ENCODE results near the gene DIP2C. TPM values are rescaled to one million over a fixed set of nuclear protein-coding genes. Genes with fewer than 3 reads are reported as not detected.
A peak's percentile ranks its signal among the peaks of the same experiment; 100 is the strongest.

The DIP2C gene
- total RNA-seq, 1 donor from 2014 or later: 23.1 TPM

- peaks cover 11% of the 10 kb centered on the region for H3K36me3 Mint-ChIP-seq
- no peaks in the 10 kb centered on the region for H3K27me3 Mint-ChIP-seq
- no peak for TF ChIP-seq CTCF (conservative IDR thresholded peaks at IDR 0.05)
- no peaks in the 10 kb centered on the region for H3K9me3 Mint-ChIP-seq
- DNase-seq (ENCODE audit: extremely low spot score, unreplicated experiment): no peak
- H3K4me3 Mint-ChIP-seq: no peak overlapping the region
- H3K4me1 Mint-ChIP-seq (ENCODE audit: unreplicated experiment): peaks cover 6% of the 10 kb centered on the region
- H3K27ac Mint-ChIP-seq: peak overlapping the region; percentile 31
These were observed 351.1 kb downstream of the DIP2C start for GRCh38 chr10:338171-339037.

GRCh38 chr10:336247-336646 is 353.2 kb downstream of the DIP2C start:
- no peak overlapping the region for H3K4me3 Mint-ChIP-seq
- no peak for TF ChIP-seq CTCF (conservative IDR thresholded peaks at IDR 0.05)

GRCh38 chr10:335151-335800 is 354.2 kb downstream of the DIP2C start:
- Mint-ChIP-seq H3K36me3 (peaks cover 16% of the 10 kb centered on the region), H3K4me3 (no peak overlapping the region), H3K27ac (no peak overlapping the region), H3K4me1 (ENCODE audit: unreplicated experiment) (peaks cover 6% of the 10 kb centered on the region), H3K9me3 (no peaks in the 10 kb centered on the region), H3K27me3 (no peaks in the 10 kb centered on the region)
- no peak for DNase-seq (ENCODE audit: extremely low spot score, unreplicated experiment)
- no peak for TF ChIP-seq CTCF (conservative IDR thresholded peaks at IDR 0.05)

More at GRCh38 chr10:336247-336646, 353.2 kb downstream of the DIP2C start:
- no peaks in the 10 kb centered on the region for H3K27me3 Mint-ChIP-seq
- DNase-seq (ENCODE audit: extremely low spot score, unreplicated experiment): no peak
- peaks cover 6% of the 10 kb centered on the region for H3K4me1 Mint-ChIP-seq (ENCODE audit: unreplicated experiment)
- H3K27ac Mint-ChIP-seq: no peak overlapping the region
- no peaks in the 10 kb centered on the region for H3K9me3 Mint-ChIP-seq
- H3K36me3 Mint-ChIP-seq: peaks cover 16% of the 10 kb centered on the region

- no peak overlapping the region for H3K4me3 Mint-ChIP-seq
- H3K4me1 Mint-ChIP-seq (ENCODE audit: unreplicated experiment): peaks cover 13% of the 10 kb centered on the region
- H3K36me3 Mint-ChIP-seq: peaks cover 14% of the 10 kb centered on the region
- no peak for DNase-seq (ENCODE audit: extremely low spot score, unreplicated experiment)
- TF ChIP-seq CTCF (conservative IDR thresholded peaks at IDR 0.05): no peak
- no peak overlapping the region for H3K27ac Mint-ChIP-seq
- no peaks in the 10 kb centered on the region for H3K9me3 Mint-ChIP-seq
- no peaks in the 10 kb centered on the region for H3K27me3 Mint-ChIP-seq
These were observed 358.3 kb downstream of the DIP2C start for GRCh38 chr10:331186-331585.

GRCh38 chr10:329361-330099 is 359.9 kb downstream of the DIP2C start:
- H3K4me1 Mint-ChIP-seq (ENCODE audit: unreplicated experiment): peaks cover 13% of the 10 kb centered on the region
- no peak for TF ChIP-seq CTCF (conservative IDR thresholded peaks at IDR 0.05)
- peak overlapping the region; percentile 55 for H3K27ac Mint-ChIP-seq
- no peaks in the 10 kb centered on the region for H3K27me3 Mint-ChIP-seq
- H3K36me3 Mint-ChIP-seq: peaks cover 20% of the 10 kb centered on the region
- peak; percentile 53 for DNase-seq (ENCODE audit: extremely low spot score, unreplicated experiment)
- H3K9me3 Mint-ChIP-seq: no peaks in the 10 kb centered on the region
- H3K4me3 Mint-ChIP-seq: no peak overlapping the region

All from type B pancreatic cell (in vitro differentiated cells).